GM12878 (cell line): ENCODE data around the gene ARCN1.

ENCODE experiments used
- CTCF ChIP-seq, 3 experiments: IDR thresholded peaks in 2 of 3; conservative IDR thresholded peaks in 1 of 3; 2 replicates each; pipeline ENCODE4 v1.5.1; 2011; ENCODE audit warnings: low read depth in 3 of 3, low read length in 3 of 3, mild to moderate bottlenecking in 3 of 3, control low read depth in 2 of 3, moderate library complexity in 2 of 3, inconsistent platforms in 1 of 3, mixed read lengths in 1 of 3; ENCODE audit not compliant: control insufficient read depth in 2 of 3, insufficient read depth in 1 of 3; ENCODE audit errors: extremely low read depth in 1 of 3
- E4F1 ChIP-seq: fragments of 450-650 bp; IDR thresholded peaks from 2 replicates; pipeline ENCODE4 v1.6.1; 2018; ENCODE audit warnings: borderline replicate concordance, mild to moderate bottlenecking; ENCODE audit not compliant: partially characterized antibody
- PRDM15 ChIP-seq: fragments of 450-650 bp; formaldehyde crosslinking; IDR thresholded peaks from 2 replicates; pipeline ENCODE4 v1.4.0; 2020; ENCODE audit warnings: mild to moderate bottlenecking, moderate library complexity
- ZBTB11 ChIP-seq: fragments of 450-650 bp; formaldehyde crosslinking; IDR thresholded peaks from 2 replicates; pipeline ENCODE4 v1.5.0; 2022; ENCODE audit warnings: mild to moderate bottlenecking, missing genetic modification characterization

- no peak for TF ChIP-seq E4F1
- TF ChIP-seq ZBTB11 (CRISPR knock-in tag) = no peak
- TF ChIP-seq PRDM15 (CRISPR knock-in tag) = no peak
- no peak for TF ChIP-seq CTCF (IDR thresholded peaks at IDR 0.05 in 2 of 3, conservative IDR thresholded peaks at IDR 0.05 in 1 of 3; ENCODE audit: control insufficient read depth in 2 of 3, extremely low read depth in 1 of 3, insufficient read depth in 1 of 3, low read depth in 3 of 3, low read length in 3 of 3)
Observed at GRCh38 chr11:118547132-118547531, 25.1 kb upstream of the ARCN1 start.
